ENCODE results near the gene ESR2.

Gene ESR2

GRCh38 chr14:64208981-64209380 is 85.2 kb downstream of the ESR2 start:
- H2BK12ac ChIP-seq (ENCODE audit: low read length in 2 of 2): no peak overlapping the region
- H4K8ac ChIP-seq (ENCODE audit: low read length): no peak overlapping the region
- no peak overlapping the region for H2AK5ac ChIP-seq (ENCODE audit: low read length, severe bottlenecking)
- H3K4me3 ChIP-seq (ENCODE audit: insufficient read depth in 1 of 2, low read depth in 1 of 2, low read length in 2 of 2): no peak overlapping the region
- H2BK120ac ChIP-seq (ENCODE audit: low read depth, low read length): no peak overlapping the region
- WGBS: 94% methylated on average over 10 of the region's 10 CpGs
- H3K9me3 ChIP-seq (ENCODE audit: control insufficient read depth, low read length): no peaks in the 10 kb centered on the region
- no peak for DNase-seq
- H3K14ac ChIP-seq (ENCODE audit: low read length in 2 of 2): no peak overlapping the region
- no peak overlapping the region for H3K4me2 ChIP-seq (ENCODE audit: low read length, poor library complexity, severe bottlenecking)
- no peaks in the 10 kb centered on the region for H3K4me1 ChIP-seq (ENCODE audit: control insufficient read depth, insufficient read depth, low read depth, low read length)
- H3K27me3 ChIP-seq (ENCODE audit: control insufficient read depth in 1 of 2, insufficient read depth in 1 of 2, low read length in 2 of 2): no peaks in the 10 kb centered on the region
- H2AFZ ChIP-seq (ENCODE audit: low read depth, low read length): no peak overlapping the region
- H3K27ac ChIP-seq (ENCODE audit: low read length, poor library complexity, severe bottlenecking): no peak overlapping the region
- H3K23ac ChIP-seq (ENCODE audit: low read length in 2 of 2): no peak overlapping the region
- peaks cover 0 to 36% of the 10 kb centered on the region in 2 experiments for H3K36me3 ChIP-seq (ENCODE audit: control insufficient read depth in 1 of 2, insufficient read depth in 2 of 2, low read depth in 1 of 2, low read length in 2 of 2)
- H4K91ac ChIP-seq (ENCODE audit: low read length): no peak overlapping the region
- H3K4ac ChIP-seq (ENCODE audit: low read depth in 1 of 2, low read length in 2 of 2): no peak overlapping the region
- no peak overlapping the region for H2BK15ac ChIP-seq (ENCODE audit: low read depth, poor library complexity, severe bottlenecking)
- peaks cover 5% of the 10 kb centered on the region for H3K79me1 ChIP-seq (replicated peaks; ENCODE audit: low read length, poor library complexity, severe bottlenecking)
- H3K9ac ChIP-seq (ENCODE audit: low read length): no peak overlapping the region
- H2BK5ac ChIP-seq (ENCODE audit: low read depth, low read length, poor library complexity, severe bottlenecking): no peak overlapping the region
- H3K18ac ChIP-seq (ENCODE audit: low read depth in 1 of 2, low read length in 2 of 2): no peak overlapping the region

GRCh38 chr14:64208261-64208660 is 85.9 kb downstream of the ESR2 start:
- Histone ChIP-seq H3K36me3 (ENCODE audit: control insufficient read depth in 1 of 2, insufficient read depth in 2 of 2, low read depth in 1 of 2, low read length in 2 of 2) (peaks cover 0 to 36% of the 10 kb centered on the region in 2 experiments), H3K27me3 (ENCODE audit: control insufficient read depth in 1 of 2, insufficient read depth in 1 of 2, low read length in 2 of 2) (no peaks in the 10 kb centered on the region), H3K9me3 (ENCODE audit: control insufficient read depth, low read length) (no peaks in the 10 kb centered on the region), H2BK120ac (ENCODE audit: low read depth, low read length) (no peak overlapping the region), H4K8ac (ENCODE audit: low read length) (no peak overlapping the region), H2AFZ (ENCODE audit: low read depth, low read length) (no peak overlapping the region), H2BK5ac (ENCODE audit: low read depth, low read length, poor library complexity, severe bottlenecking) (no peak overlapping the region), H4K91ac (ENCODE audit: low read length) (no peak overlapping the region), H3K23ac (ENCODE audit: low read length in 2 of 2) (no peak overlapping the region), H3K18ac (ENCODE audit: low read depth in 1 of 2, low read length in 2 of 2) (no peak overlapping the region), H3K9ac (ENCODE audit: low read length) (no peak overlapping the region), H2BK15ac (ENCODE audit: low read depth, poor library complexity, severe bottlenecking) (no peak overlapping the region), H2AK5ac (ENCODE audit: low read length, severe bottlenecking) (no peak overlapping the region), H3K79me1 (replicated peaks; ENCODE audit: low read length, poor library complexity, severe bottlenecking) (peaks cover 5% of the 10 kb centered on the region), H3K4ac (ENCODE audit: low read depth in 1 of 2, low read length in 2 of 2) (no peak overlapping the region), H3K4me1 (ENCODE audit: control insufficient read depth, insufficient read depth, low read depth, low read length) (no peaks in the 10 kb centered on the region), H3K4me2 (ENCODE audit: low read length, poor library complexity, severe bottlenecking) (no peak overlapping the region), H3K4me3 (ENCODE audit: insufficient read depth in 1 of 2, low read depth in 1 of 2, low read length in 2 of 2) (no peak overlapping the region), H3K14ac (ENCODE audit: low read length in 2 of 2) (no peak overlapping the region), H2BK12ac (ENCODE audit: low read length in 2 of 2) (no peak overlapping the region), H3K27ac (ENCODE audit: low read length, poor library complexity, severe bottlenecking) (no peak overlapping the region)
- DNase-seq: no peak
- over 99% methylated on average over 7 of the region's 7 CpGs for WGBS

GRCh38 chr14:64203366-64204006 is 90.7 kb downstream of the ESR2 start:
- Histone ChIP-seq H3K9me3 (ENCODE audit: control insufficient read depth, low read length) (no peaks in the 10 kb centered on the region), H2AFZ (ENCODE audit: low read depth, low read length) (no peak overlapping the region), H3K23ac (ENCODE audit: low read length in 2 of 2) (no peak overlapping the region), H2BK120ac (ENCODE audit: low read depth, low read length) (no peak overlapping the region), H2AK5ac (ENCODE audit: low read length, severe bottlenecking) (no peak overlapping the region), H2BK15ac (ENCODE audit: low read depth, poor library complexity, severe bottlenecking) (no peak overlapping the region), H2BK12ac (ENCODE audit: low read length in 2 of 2) (no peak overlapping the region), H4K8ac (ENCODE audit: low read length) (no peak overlapping the region), H3K27me3 (ENCODE audit: control insufficient read depth in 1 of 2, insufficient read depth in 1 of 2, low read length in 2 of 2) (no peaks in the 10 kb centered on the region), H2BK5ac (ENCODE audit: low read depth, low read length, poor library complexity, severe bottlenecking) (no peak overlapping the region), H3K18ac (ENCODE audit: low read depth in 1 of 2, low read length in 2 of 2) (no peak overlapping the region), H3K4ac (ENCODE audit: low read depth in 1 of 2, low read length in 2 of 2) (no peak overlapping the region), H3K36me3 (ENCODE audit: control insufficient read depth in 1 of 2, insufficient read depth in 2 of 2, low read depth in 1 of 2, low read length in 2 of 2) (peaks cover 0 to 10% of the 10 kb centered on the region in 2 experiments), H3K27ac (ENCODE audit: low read length, poor library complexity, severe bottlenecking) (no peak overlapping the region), H3K4me3 (ENCODE audit: insufficient read depth in 1 of 2, low read depth in 1 of 2, low read length in 2 of 2) (no peak overlapping the region), H3K79me1 (replicated peaks; ENCODE audit: low read length, poor library complexity, severe bottlenecking) (peaks cover 24% of the 10 kb centered on the region), H3K9ac (ENCODE audit: low read length) (no peak overlapping the region), H4K91ac (ENCODE audit: low read length) (no peak overlapping the region), H3K4me1 (ENCODE audit: control insufficient read depth, insufficient read depth, low read depth, low read length) (peaks cover 2% of the 10 kb centered on the region), H3K4me2 (ENCODE audit: low read length, poor library complexity, severe bottlenecking) (no peak overlapping the region), H3K14ac (ENCODE audit: low read length in 2 of 2) (no peak overlapping the region)
- 83% methylated on average over 2 of the region's 4 CpGs for WGBS
- DNase-seq: no peak

GRCh38 chr14:64202716-64203115 is 91.5 kb downstream of the ESR2 start:
- Histone ChIP-seq H2AFZ (ENCODE audit: low read depth, low read length) (no peak overlapping the region), H3K4me3 (ENCODE audit: insufficient read depth in 1 of 2, low read depth in 1 of 2, low read length in 2 of 2) (no peak overlapping the region), H3K27me3 (ENCODE audit: control insufficient read depth in 1 of 2, insufficient read depth in 1 of 2, low read length in 2 of 2) (no peaks in the 10 kb centered on the region), H3K4ac (ENCODE audit: low read depth in 1 of 2, low read length in 2 of 2) (no peak overlapping the region), H3K23ac (ENCODE audit: low read length in 2 of 2) (no peak overlapping the region), H3K18ac (ENCODE audit: low read depth in 1 of 2, low read length in 2 of 2) (no peak overlapping the region), H2BK120ac (ENCODE audit: low read depth, low read length) (no peak overlapping the region), H2AK5ac (ENCODE audit: low read length, severe bottlenecking) (no peak overlapping the region), H2BK15ac (ENCODE audit: low read depth, poor library complexity, severe bottlenecking) (no peak overlapping the region), H3K79me1 (replicated peaks; ENCODE audit: low read length, poor library complexity, severe bottlenecking) (peaks cover 24% of the 10 kb centered on the region), H3K4me2 (ENCODE audit: low read length, poor library complexity, severe bottlenecking) (no peak overlapping the region), H4K8ac (ENCODE audit: low read length) (no peak overlapping the region), H4K91ac (ENCODE audit: low read length) (no peak overlapping the region), H3K27ac (ENCODE audit: low read length, poor library complexity, severe bottlenecking) (no peak overlapping the region), H3K4me1 (ENCODE audit: control insufficient read depth, insufficient read depth, low read depth, low read length) (peaks cover 2% of the 10 kb centered on the region), H2BK5ac (ENCODE audit: low read depth, low read length, poor library complexity, severe bottlenecking) (no peak overlapping the region), H3K9me3 (ENCODE audit: control insufficient read depth, low read length) (no peaks in the 10 kb centered on the region), H3K36me3 (ENCODE audit: control insufficient read depth in 1 of 2, insufficient read depth in 2 of 2, low read depth in 1 of 2, low read length in 2 of 2) (peaks cover 0 to 4% of the 10 kb centered on the region in 2 experiments), H3K9ac (ENCODE audit: low read length) (no peak overlapping the region), H2BK12ac (ENCODE audit: low read length in 2 of 2) (no peak overlapping the region), H3K14ac (ENCODE audit: low read length in 2 of 2) (no peak overlapping the region)
- WGBS: 85% methylated on average over 10 of the region's 10 CpGs
- no peak for DNase-seq
